IMR-90 (cell line): ENCODE data around the gene LINGO4. TPM values are rescaled to one million over a fixed set of nuclear protein-coding genes. Genes with fewer than 3 reads are reported as not detected.

Experiments
- ATAC-seq: fragments of 200-7000 bp; cut with Tn5 transposase; 2 replicates; pipeline ENCODE4 v1.9.1; 2020; ENCODE audit warnings: low read depth, mild to moderate bottlenecking, moderate library complexity
- BruUV-seq: library from RNA; stranded (reverse); fragments of 400-500 nt; replicated peaks from 2 replicates; lab custom pipeline; 2021; lab: Mats Ljungman, UMichigan
- CTCF ChIA-PET: fragments of 300-600 bp; formaldehyde crosslinking; extraction: SDS; loops from one replicate; lab custom pipeline; 2021; ENCODE audit warnings: antibody characterized with exemption; lab: Yijun Ruan, JAX
- POLR2A ChIA-PET: fragments of 300-600 bp; sonication (Branson Sonifier 250); formaldehyde crosslinking; loops from one replicate; lab custom pipeline; 2022; ENCODE audit warnings: antibody characterized with exemption; ENCODE audit not compliant: unreplicated experiment; lab: Charles Lee
- DNase-seq: peaks from one replicate; pipeline ENCODE4 v3.0.0; 2013
- H2AFZ ChIP-seq: replicated peaks from 2 replicates; pipeline ENCODE3; 2013; ENCODE audit warnings: low read length, mild to moderate bottlenecking; ENCODE audit not compliant: poor library complexity
- H2AK5ac ChIP-seq: 2 replicates; pipeline ENCODE4 v1.6.1; 2013; ENCODE audit warnings: low read depth, low read length, inconsistent platforms
- H2AK9ac ChIP-seq: replicated peaks from 2 replicates; pipeline ENCODE3; 2013; ENCODE audit warnings: mild to moderate bottlenecking, low read depth, low read length, moderate library complexity; ENCODE audit not compliant: poor library complexity
- H2BK120ac ChIP-seq: 2 replicates; pipeline ENCODE4 v1.6.1; 2013; ENCODE audit warnings: low read depth, low read length, inconsistent platforms
- H2BK15ac ChIP-seq: 3 replicates; pipeline ENCODE4 v1.6.1; 2013; ENCODE audit warnings: low read depth, low read length, inconsistent platforms
- H2BK20ac ChIP-seq: 2 replicates; pipeline ENCODE4 v1.6.1; 2013; ENCODE audit warnings: low read depth, mild to moderate bottlenecking, inconsistent platforms, low read length, moderate library complexity
- H2BK5ac ChIP-seq: 2 replicates; pipeline ENCODE4 v1.6.1; 2013; ENCODE audit warnings: mild to moderate bottlenecking, low read depth, low read length, inconsistent platforms; ENCODE audit not compliant: poor library complexity, severe bottlenecking
- H3K14ac ChIP-seq: replicated peaks from 2 replicates; pipeline ENCODE4 v1.6.1; 2013; ENCODE audit warnings: low read depth, low read length, inconsistent platforms
- H3K18ac ChIP-seq: 2 replicates; pipeline ENCODE4 v1.6.1; 2013; ENCODE audit warnings: low read depth, low read length, control low read depth
- H3K23ac ChIP-seq: 2 replicates; pipeline ENCODE4 v1.6.1; 2013; ENCODE audit warnings: low read depth, low read length, inconsistent platforms
- H3K27ac ChIP-seq: 2 replicates; pipeline ENCODE4 v1.5.1; 2013; ENCODE audit warnings: mild to moderate bottlenecking, control low read depth, low read length; ENCODE audit not compliant: insufficient read depth
- H3K27me3 ChIP-seq: 2 replicates; pipeline ENCODE4 v1.6.1; 2013; ENCODE audit warnings: low read length; ENCODE audit not compliant: control insufficient read depth, insufficient read depth
- H3K36me3 ChIP-seq: 2 replicates; pipeline ENCODE4 v1.6.1; 2013; ENCODE audit warnings: low read length, mixed read lengths; ENCODE audit not compliant: control insufficient read depth, insufficient read depth
- H3K4ac ChIP-seq: 2 replicates; pipeline ENCODE4 v1.6.1; 2013; ENCODE audit warnings: low read depth, low read length, inconsistent platforms
- H3K4me1 ChIP-seq: 2 replicates; pipeline ENCODE4 v1.6.1; 2013; ENCODE audit warnings: low read length, mixed read lengths; ENCODE audit not compliant: control insufficient read depth, insufficient read depth
- H3K4me2 ChIP-seq: 2 replicates; pipeline ENCODE4 v1.6.1; 2013; ENCODE audit warnings: low read depth, mild to moderate bottlenecking, control low read depth, low read length, moderate library complexity
- H3K4me3 ChIP-seq: 2 replicates; pipeline ENCODE4 v1.5.1; 2013; ENCODE audit warnings: low read depth, mild to moderate bottlenecking, control low read depth, low read length, moderate library complexity; ENCODE audit not compliant: insufficient read depth
- H3K56ac ChIP-seq: 2 replicates; pipeline ENCODE4 v1.6.1; 2013; ENCODE audit warnings: low read length, inconsistent platforms; ENCODE audit not compliant: insufficient read depth; ENCODE audit errors: extremely low read depth
- H3K79me1 ChIP-seq, 2 experiments: 2 replicates each; pipeline ENCODE4 v1.6.1; 2013; ENCODE audit warnings: low read length in 2 of 2, inconsistent platforms in 1 of 2, low read depth in 1 of 2
- H3K9ac ChIP-seq: 2 replicates; pipeline ENCODE4 v1.6.1; 2013; ENCODE audit warnings: low read depth, low read length, control low read depth
- H3K9me1 ChIP-seq: 2 replicates; pipeline ENCODE4 v1.6.1; 2013; ENCODE audit warnings: low read length, inconsistent platforms; ENCODE audit not compliant: insufficient read depth
- H3K9me3 ChIP-seq: 2 replicates; pipeline ENCODE4 v1.6.1; 2013; ENCODE audit warnings: low read length; ENCODE audit not compliant: control insufficient read depth, insufficient read depth
- H4K20me1 ChIP-seq: 2 replicates; pipeline ENCODE4 v1.6.1; 2013; ENCODE audit warnings: low read length, inconsistent platforms; ENCODE audit not compliant: insufficient read depth
- H4K5ac ChIP-seq: 2 replicates; pipeline ENCODE4 v1.6.1; 2013; ENCODE audit warnings: mild to moderate bottlenecking, low read depth, low read length, control low read depth
- H4K8ac ChIP-seq, 2 experiments: 2 replicates each; pipeline ENCODE4 v1.6.1; 2013; ENCODE audit warnings: low read depth in 2 of 2, low read length in 2 of 2, control low read depth in 1 of 2, inconsistent platforms in 1 of 2
- H4K91ac ChIP-seq: 2 replicates; pipeline ENCODE4 v1.6.1; 2013; ENCODE audit warnings: low read depth, low read length, inconsistent platforms; ENCODE audit not compliant: insufficient read depth
- BHLHE40 ChIP-seq: fragments of 150-350 bp; IDR thresholded peaks from 2 replicates; pipeline ENCODE4 v1.6.1; 2016; ENCODE audit warnings: mild to moderate bottlenecking, low read depth, low read length
- FOS ChIP-seq: fragments of 150-350 bp; IDR thresholded peaks from 2 replicates; pipeline ENCODE4 v1.6.1; 2016; ENCODE audit warnings: low read depth, low read length
- MAZ ChIP-seq: IDR thresholded peaks from 2 replicates; pipeline ENCODE4 v1.6.1; 2012; ENCODE audit warnings: low read depth, mild to moderate bottlenecking, low read length, improper control_type of control experiment, moderate library complexity, borderline replicate concordance
- NFE2L2 ChIP-seq: fragments of 150-350 bp; IDR thresholded peaks from 2 replicates; pipeline ENCODE4 v1.6.1; 2016; ENCODE audit warnings: low read depth, mild to moderate bottlenecking, low read length
- RCOR1 ChIP-seq: IDR thresholded peaks from 2 replicates; pipeline ENCODE4 v1.6.1; 2012; ENCODE audit warnings: mild to moderate bottlenecking, low read length, improper control_type of control experiment; ENCODE audit not compliant: insufficient replicate concordance
- RFX5 ChIP-seq: IDR thresholded peaks from 2 replicates; pipeline ENCODE4 v1.8.0; 2012; ENCODE audit warnings: low read depth, mild to moderate bottlenecking, low read length, moderate library complexity
- WGBS, 2 experiments: methylation state at CpG; one replicate each; pipeline versions ENCODE4 v1.1.5 to v1.1.7; 2013; ENCODE audit warnings: missing lambda C conversion rate in 2 of 2; ENCODE audit not compliant: insufficient read length in 1 of 2; ENCODE audit errors: extremely low coverage in 2 of 2; 5-methylcytosine and 5-hydroxymethylcytosine counted together
- dilution Hi-C: fragments of 300-500 bp; cut with HindIII; formaldehyde crosslinking; loops from one replicate; pipeline ENCODE4 v1.14.3; 2018; ENCODE audit warnings: low sequenced_read_pairs; ENCODE audit not compliant: unreplicated experiment
- in situ Hi-C: fragments of 300-500 bp; cut with MboI; formaldehyde crosslinking; loops from 3 replicates; pipeline ENCODE4 v1.14.3; 2019; ENCODE audit warnings: low sequenced_read_pairs, inconsistent platforms, mixed read lengths
- intact Hi-C: fragments of 100-400 bp; cut with micrococcal nuclease; formaldehyde crosslinking; loops from 2 replicates; pipeline ENCODE4 v1.10.0; 2022
- polyA plus RNA-seq, 3 experiments: library from polyadenylated mRNA; depleted of rRNA; stranded (reverse); fragments of >200 nt; gene quantifications; 2 replicates each; pipeline ENCODE4 v1.2.3, GENCODE V29; 2012; ENCODE audit warnings: low replicate concordance in 1 of 3
- total RNA-seq: library from RNA; depleted of rRNA; stranded (reverse); fragments of >200 nt; gene quantifications from 2 replicates; pipeline ENCODE4 v1.2.3, GENCODE V29; 2012

Gene LINGO4
- total and polyA plus RNA-seq, 2 of the 4 experiments (the other 2 are of a cell fraction), result not detected

GRCh38 chr1:151830055-151830454 is 24.8 kb upstream of the LINGO4 start:
- intact Hi-C loops, result loop anchor here (10.0 kb wide), 1 partner anchor 285 kb away; the partner anchor contains the start of gene TUFT1
- in situ Hi-C loops, result no loop called here
- no CpG with 5 or more reads among the region's 6 CpGs for WGBS, 2 experiments
- BruUV-seq, result no TSS peak
- ChIA-PET POLR2A (no interaction called here), CTCF (no interaction called here)
- no peak overlapping the region for H3K14ac ChIP-seq
- no peak for DNase-seq
- TF ChIP-seq NFE2L2, result no peak
- TF ChIP-seq RCOR1, result no peak
- no peak for TF ChIP-seq BHLHE40
- no peak for TF ChIP-seq MAZ
- TF ChIP-seq FOS, result no peak
- no peak for TF ChIP-seq RFX5
- no peaks in the 10 kb centered on the region for H3K79me1 ChIP-seq
- no peak overlapping the region for H3K23ac ChIP-seq
- no peak overlapping the region for H2AK5ac ChIP-seq
- no peak overlapping the region for H3K4ac ChIP-seq
- no peak overlapping the region for H3K56ac ChIP-seq
- no peaks in the 10 kb centered on the region for H3K36me3 ChIP-seq
- no peak overlapping the region for H3K4me2 ChIP-seq
- H3K9me3 ChIP-seq, result no peaks in the 10 kb centered on the region
- no peak overlapping the region for H2BK20ac ChIP-seq
- no peak overlapping the region for H2BK5ac ChIP-seq
- H4K5ac ChIP-seq, result no peak overlapping the region
- no peak overlapping the region for H2AK9ac ChIP-seq
- no peak overlapping the region for H2AFZ ChIP-seq
- H3K27ac ChIP-seq, result no peak overlapping the region
- dilution Hi-C loops, result no loop called here
- no peak overlapping the region for H3K9ac ChIP-seq
- ATAC-seq, result no peak
- H4K8ac ChIP-seq, result no peak overlapping the region
- H2BK15ac ChIP-seq, result no peak overlapping the region
- H3K27me3 ChIP-seq, result peaks cover 55% of the 10 kb centered on the region
- H4K91ac ChIP-seq, result no peak overlapping the region
- H3K9me1 ChIP-seq, result no peaks in the 10 kb centered on the region
- no peak overlapping the region for H3K18ac ChIP-seq
- H3K4me1 ChIP-seq, result no peaks in the 10 kb centered on the region
- H3K4me3 ChIP-seq, result no peak overlapping the region
- no peak overlapping the region for H2BK120ac ChIP-seq
- no peaks in the 10 kb centered on the region for H4K20me1 ChIP-seq
